Chondrocyte (in vitro differentiated cells): Measurements from ENCODE around the gene GNG2. TPM values are rescaled to one million over a fixed set of nuclear protein-coding genes. Genes with fewer than 3 reads are reported as not detected.

Experiments used
- DNase-seq: peaks from one replicate; pipeline ENCODE4 v3.0.0; 2021; ENCODE audit warnings: mixed read lengths, low spot score
- H3K27ac Mint-ChIP-seq: one replicate; pipeline ENCODE4 v1.8.0; 2021; ENCODE audit warnings: mild to moderate bottlenecking, moderate library complexity, mixed read lengths; ENCODE audit not compliant: unreplicated experiment
- H3K27me3 Mint-ChIP-seq: 2 replicates; pipeline ENCODE4 v1.8.0; 2021; ENCODE audit warnings: low read depth, mixed read lengths
- H3K36me3 Mint-ChIP-seq: 2 replicates; pipeline ENCODE4 v1.8.0; 2021; ENCODE audit warnings: low read depth, mixed read lengths
- H3K4me1 Mint-ChIP-seq: 2 replicates; pipeline ENCODE4 v1.8.0; 2021; ENCODE audit warnings: low read depth, mild to moderate bottlenecking, mixed read lengths
- H3K4me3 Mint-ChIP-seq: one replicate; pipeline ENCODE4 v1.8.0; 2021; ENCODE audit warnings: mild to moderate bottlenecking, moderate library complexity, mixed read lengths; ENCODE audit not compliant: unreplicated experiment
- H3K9me3 Mint-ChIP-seq: 2 replicates; pipeline ENCODE4 v1.8.0; 2021; ENCODE audit warnings: low read depth, mixed read lengths
- CTCF ChIP-seq: fragments of 200-600 bp; sonication (generic); IDR thresholded peaks from 2 replicates; pipeline ENCODE4 v1.5.0; 2021; ENCODE audit warnings: antibody characterized with exemption, mild to moderate bottlenecking, moderate library complexity
- total RNA-seq: library from RNA; stranded (reverse); gene quantifications from 3 replicates; pipeline ENCODE4 v1.2.1, GENCODE V29; 2021

The GNG2 gene
- total RNA-seq, 1 donor from 2014 or later = 2.4 TPM

- TF ChIP-seq CTCF = peak; percentile 97
- H3K4me3 Mint-ChIP-seq = no peak overlapping the region
Observed at GRCh38 chr14:51979088-51979709, 118.8 kb downstream of the GNG2 start.

GRCh38 chr14:51981218-51981854 lies 120.9 kb downstream of the GNG2 start:
- H3K27me3 Mint-ChIP-seq = peaks cover 3% of the 10 kb centered on the region
- peaks cover 3% of the 10 kb centered on the region for H3K9me3 Mint-ChIP-seq
- no peak for TF ChIP-seq CTCF
- H3K27ac Mint-ChIP-seq = no peak overlapping the region
- H3K4me1 Mint-ChIP-seq = no peaks in the 10 kb centered on the region
- no peak overlapping the region for H3K4me3 Mint-ChIP-seq
- no peak for DNase-seq
- no peaks in the 10 kb centered on the region for H3K36me3 Mint-ChIP-seq

More at GRCh38 chr14:51979088-51979709, 118.8 kb downstream of the GNG2 start:
- Mint-ChIP-seq H3K27me3 (peaks cover 3% of the 10 kb centered on the region), H3K36me3 (no peaks in the 10 kb centered on the region), H3K4me1 (no peaks in the 10 kb centered on the region), H3K9me3 (peaks cover 3% of the 10 kb centered on the region), H3K27ac (no peak overlapping the region)
- DNase-seq = no peak

GRCh38 chr14:51988221-51988620 lies 127.8 kb downstream of the GNG2 start:
- Mint-ChIP-seq H3K36me3 (peaks cover 7% of the 10 kb centered on the region), H3K4me1 (peaks cover 27% of the 10 kb centered on the region), H3K4me3 (no peak overlapping the region), H3K9me3 (peaks cover 3% of the 10 kb centered on the region), H3K27me3 (no peaks in the 10 kb centered on the region), H3K27ac (no peak overlapping the region)
- no peak for TF ChIP-seq CTCF
- no peak for DNase-seq

- DNase-seq = peak; percentile 97
- H3K9me3 Mint-ChIP-seq = no peaks in the 10 kb centered on the region
- peak within 1 kb of the TSS; percentile 84 for H3K27ac Mint-ChIP-seq
- H3K27me3 Mint-ChIP-seq = no peaks in the 10 kb centered on the region
- peaks cover 32% of the 10 kb centered on the region for H3K4me1 Mint-ChIP-seq
- peak within 1 kb of the TSS; percentile 85 for H3K4me3 Mint-ChIP-seq
- TF ChIP-seq CTCF = no peak
- H3K36me3 Mint-ChIP-seq = peaks cover 10% of the 10 kb centered on the region
Observed at GRCh38 chr14:51989293-51990234, 129.2 kb downstream of the GNG2 start, which contains the start of gene RTRAF. Gene RTRAF (plus strand): TSS chr14:51989546. CDS start chr14:51989640, 94 bp downstream.

GRCh38 chr14:51990488-51990887 lies 130.1 kb downstream of the GNG2 start:
- DNase-seq = no peak
- Mint-ChIP-seq H3K9me3 (no peaks in the 10 kb centered on the region), H3K4me1 (peaks cover 32% of the 10 kb centered on the region), H3K27me3 (no peaks in the 10 kb centered on the region), H3K4me3 (peak overlapping the region; percentile 85), H3K36me3 (peaks cover 15% of the 10 kb centered on the region), H3K27ac (no peak overlapping the region)
- TF ChIP-seq CTCF = no peak
